GM21515 (cell line): ENCODE measurements around the gene TMEM132A.

Experiments used
- ATAC-seq: cut with Tn5 transposase; IDR thresholded peaks from one replicate; pipeline ENCODE4 v1.9.1; 2021; ENCODE audit not compliant: unreplicated experiment

The TMEM132A gene

GRCh38 chr11:60984149-60984548 lies 59.9 kb downstream of the TMEM132A start:
- ATAC-seq, result no peak

- ATAC-seq, result no peak
These were observed 60.4 kb downstream of the TMEM132A start for GRCh38 chr11:60984636-60985035.

GRCh38 chr11:60985501-60985900 lies 61.2 kb downstream of the TMEM132A start:
- no peak for ATAC-seq

- ATAC-seq, result no peak
These were observed 62.0 kb downstream of the TMEM132A start for GRCh38 chr11:60985991-60986915.
